ENCODE results near the gene SLC5A2.

SLC5A2 gene

GRCh38 chr16:31453255-31454204 lies 29.4 kb upstream of the SLC5A2 start:
- peak; percentile 35 for DNase-seq (ENCODE audit: low spot score)
- POLR2A ChIA-PET (ENCODE audit: low non-redundant PET), result interaction anchor here (0.6 to 0.7 kb wide), 3 partner anchors 13 to 147 kb away, joined by 3 to 4 read pairs (median 3); no protein-coding TSS in a partner anchor
- CTCF ChIA-PET, result interaction anchor here (0.5 to 0.6 kb wide), 3 partner anchors 311 to 471 kb away, joined by 3 to 4 read pairs (median 3); no protein-coding TSS in a partner anchor
- TF ChIP-seq CTCF (conservative IDR thresholded peaks at IDR 0.05; ENCODE audit: low read depth), result no peak
- peak overlapping the region; percentile 100 for H3K27ac ChIP-seq

GRCh38 chr16:31455601-31456314 lies 27.2 kb upstream of the SLC5A2 start:
- DNase-seq (ENCODE audit: low spot score), result no peak

GRCh38 chr16:31456988-31457360 lies 25.9 kb upstream of the SLC5A2 start:
- no peak for TF ChIP-seq CTCF (conservative IDR thresholded peaks at IDR 0.05; ENCODE audit: low read depth)
- CTCF ChIA-PET, result no interaction called here
- no peak for DNase-seq (ENCODE audit: low spot score)
- peak overlapping the region; percentile 100 for H3K27ac ChIP-seq
- POLR2A ChIA-PET (ENCODE audit: low non-redundant PET), result interaction anchor here (0.5 kb wide), 1 partner anchor 1444 kb away, joined by 5 read pairs; no protein-coding TSS in a partner anchor

More at GRCh38 chr16:31455601-31456314, 27.2 kb upstream of the SLC5A2 start:
- ChIA-PET POLR2A (ENCODE audit: low non-redundant PET) (no interaction called here), CTCF (no interaction called here)
- H3K27ac ChIP-seq, result peak overlapping the region; percentile 100
- TF ChIP-seq CTCF (conservative IDR thresholded peaks at IDR 0.05; ENCODE audit: low read depth), result no peak

GRCh38 chr16:31458073-31458843 lies 24.7 kb upstream of the SLC5A2 start:
- ChIA-PET POLR2A (ENCODE audit: low non-redundant PET) (interaction anchor here (0.7 to 1.5 kb wide), 2 partner anchors 29 to 341 kb away, joined by 3 to 4 read pairs; partner anchors contain the start of gene KAT8), CTCF (interaction anchor here (0.5 to 0.9 kb wide), 6 partner anchors 12 to 84 kb away, joined by 3 to 6 read pairs (median 3); partner anchors contain the start of gene ZNF843)
- H3K27ac ChIP-seq, result peak overlapping the region; percentile 100
- DNase-seq (ENCODE audit: low spot score), result peak; percentile 34
- TF ChIP-seq CTCF (conservative IDR thresholded peaks at IDR 0.05; ENCODE audit: low read depth), result no peak

- peak within 1 kb of the TSS; percentile 100 for H3K27ac ChIP-seq
- TF ChIP-seq CTCF (conservative IDR thresholded peaks at IDR 0.05; ENCODE audit: low read depth), result peak; percentile 74
- DNase-seq (ENCODE audit: low spot score), result peak; percentile 93
- ChIA-PET POLR2A (ENCODE audit: low non-redundant PET) (interaction anchor here (0.7 to 1.5 kb wide), 3 partner anchors 24 to 341 kb away, joined by 3 to 4 read pairs (median 3); partner anchors contain the start of gene KAT8), CTCF (interaction anchor here (0.6 to 0.9 kb wide), 3 partner anchors 12 to 258 kb away, joined by 3 read pairs; no protein-coding TSS in a partner anchor)
These were observed 23.9 kb upstream of the SLC5A2 start, which contains the start of gene ARMC5 for GRCh38 chr16:31458844-31459686. TSS of gene ARMC5 (plus strand) at chr16:31459501. CDS start at chr16:31459525, 24 bp downstream.
